ENCODE measurements around the gene RCC2.
"Not testable (repeated sequence)": the region's sequence is repeated elsewhere in the genome, so short reads cannot be mapped to it uniquely, and the experiment has no call there.

The RCC2 gene

GRCh38 chr1:17416389-17416788, 23.1 kb downstream of the RCC2 start:
- DNase-seq = no peak

GRCh38 chr1:17414022-17414421, 25.5 kb downstream of the RCC2 start:
- no peak for DNase-seq

GRCh38 chr1:17412093-17412870, 27.2 kb downstream of the RCC2 start:
- DNase-seq = no peak

GRCh38 chr1:17409391-17409811, 30.1 kb downstream of the RCC2 start:
- DNase-seq = no peak

GRCh38 chr1:17407786-17408514, 31.5 kb downstream of the RCC2 start:
- DNase-seq = not testable (repeated sequence)

- DNase-seq = not testable (repeated sequence)
These were observed 32.6 kb downstream of the RCC2 start for GRCh38 chr1:17406760-17407475.

- DNase-seq = no peak
These were observed 33.3 kb downstream of the RCC2 start for GRCh38 chr1:17405898-17406759.

- DNase-seq = no peak
These were observed 34.7 kb downstream of the RCC2 start for GRCh38 chr1:17404820-17405219.

- no peak for DNase-seq
These were observed 35.3 kb downstream of the RCC2 start for GRCh38 chr1:17404034-17404684.

- DNase-seq = no peak
These were observed 36.4 kb downstream of the RCC2 start for GRCh38 chr1:17403081-17403480.

- no peak for DNase-seq
These were observed 37.6 kb downstream of the RCC2 start for GRCh38 chr1:17401841-17402240.

GRCh38 chr1:17400725-17401341, 38.6 kb downstream of the RCC2 start:
- no peak for DNase-seq

GRCh38 chr1:17397910-17398695, 41.4 kb downstream of the RCC2 start:
- DNase-seq = no peak

- no peak for DNase-seq
These were observed 46.2 kb downstream of the RCC2 start for GRCh38 chr1:17393230-17393629.

- no peak for DNase-seq
These were observed 47.2 kb downstream of the RCC2 start for GRCh38 chr1:17392199-17392740.

- no peak for DNase-seq
These were observed 58.3 kb downstream of the RCC2 start for GRCh38 chr1:17381161-17381560.

- no peak for DNase-seq
These were observed 62.0 kb downstream of the RCC2 start for GRCh38 chr1:17377325-17377953.

GRCh38 chr1:17375651-17376050, 63.8 kb downstream of the RCC2 start:
- DNase-seq = no peak

GRCh38 chr1:17372955-17373354, 66.5 kb downstream of the RCC2 start:
- DNase-seq = no peak

GRCh38 chr1:17371896-17372295, 67.6 kb downstream of the RCC2 start, which contains the start of gene PADI6:
TSS of gene PADI6 (plus strand) at chr1:17372196. CDS start at chr1:17372246, 50 bp downstream.
- DNase-seq = no peak
